HG03442 (cell line): ENCODE measurements around the gene AP4M1.

Experiments
- ATAC-seq: cut with Tn5 transposase; IDR thresholded peaks from one replicate; pipeline ENCODE4 v1.9.1; 2021; ENCODE audit warnings: mild to moderate bottlenecking, moderate library complexity; ENCODE audit not compliant: unreplicated experiment

AP4M1 gene, protein sequence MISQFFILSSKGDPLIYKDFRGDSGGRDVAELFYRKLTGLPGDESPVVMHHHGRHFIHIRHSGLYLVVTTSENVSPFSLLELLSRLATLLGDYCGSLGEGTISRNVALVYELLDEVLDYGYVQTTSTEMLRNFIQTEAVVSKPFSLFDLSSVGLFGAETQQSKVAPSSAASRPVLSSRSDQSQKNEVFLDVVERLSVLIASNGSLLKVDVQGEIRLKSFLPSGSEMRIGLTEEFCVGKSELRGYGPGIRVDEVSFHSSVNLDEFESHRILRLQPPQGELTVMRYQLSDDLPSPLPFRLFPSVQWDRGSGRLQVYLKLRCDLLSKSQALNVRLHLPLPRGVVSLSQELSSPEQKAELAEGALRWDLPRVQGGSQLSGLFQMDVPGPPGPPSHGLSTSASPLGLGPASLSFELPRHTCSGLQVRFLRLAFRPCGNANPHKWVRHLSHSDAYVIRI

DNA sequence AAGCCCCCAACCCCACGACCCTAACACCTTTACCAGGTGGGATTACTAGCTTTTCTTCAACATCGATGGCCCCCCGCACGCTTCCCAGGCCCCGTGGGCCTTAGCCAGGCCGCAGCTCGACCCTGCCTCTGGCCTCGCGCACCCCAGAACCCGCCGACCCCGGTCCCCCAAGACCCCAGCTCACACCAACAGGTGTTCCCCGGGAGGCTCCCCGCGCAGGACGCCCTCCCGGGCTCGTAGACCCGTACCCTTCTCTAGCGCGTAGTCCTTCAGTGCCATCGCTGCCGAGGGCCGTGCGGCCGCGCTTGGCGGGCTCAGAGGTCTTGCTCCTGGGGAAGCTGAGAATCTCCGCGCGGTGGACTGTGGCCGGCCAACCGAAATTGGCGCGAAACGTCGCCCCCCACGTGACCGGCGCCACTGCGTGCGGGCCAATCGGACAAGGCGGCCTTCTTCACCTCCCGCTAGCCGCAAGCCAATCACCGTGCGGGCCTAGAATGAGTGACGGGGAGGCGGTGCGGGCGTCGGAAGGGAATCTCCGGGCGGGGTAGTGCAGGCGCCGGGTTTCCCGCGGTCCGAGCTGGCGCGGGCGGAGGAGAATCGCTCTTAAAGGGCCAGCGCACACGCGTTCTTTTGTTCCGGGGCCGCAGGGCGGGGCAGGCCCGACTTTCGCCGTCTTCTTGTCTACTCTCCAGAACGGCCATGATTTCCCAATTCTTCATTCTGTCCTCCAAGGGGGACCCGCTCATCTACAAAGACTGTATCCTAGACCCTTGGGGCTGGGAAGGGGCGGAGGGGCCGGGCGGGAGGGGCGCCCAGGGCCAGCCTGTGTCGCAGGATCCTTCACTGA lies at the start of gene AP4M1, which contains the start of gene MCM7:
Gene AP4M1 (plus strand): TSS at position 628 of the 847 bp plus-strand sequence. CDS start 72 bp downstream, at position 700.
Gene MCM7 (minus strand): TSS at position 382 of the 847 bp plus-strand sequence. CDS start 103 bp downstream, at position 279.
- ATAC-seq, result peak; percentile 78

DNA sequence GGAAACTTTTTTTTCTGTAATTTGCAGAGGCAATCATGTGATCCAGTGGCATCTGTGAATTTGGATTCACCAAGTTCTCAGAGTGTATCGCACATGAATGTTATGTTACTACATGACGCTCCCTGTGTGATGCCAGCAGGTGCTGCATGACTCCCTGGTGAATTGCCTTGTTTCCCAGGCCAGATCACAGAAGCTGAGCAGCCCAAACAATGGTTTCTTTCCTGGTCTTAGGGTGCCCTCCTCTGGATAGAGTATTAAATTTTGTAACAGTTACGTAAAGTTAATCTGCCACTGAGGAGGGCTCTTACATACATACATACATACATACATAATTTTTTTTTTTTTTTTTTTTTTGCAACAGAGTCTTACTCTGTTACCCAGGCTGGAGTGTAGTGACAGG lies 48.2 kb upstream of the AP4M1 start:
- no peak for ATAC-seq

DNA sequence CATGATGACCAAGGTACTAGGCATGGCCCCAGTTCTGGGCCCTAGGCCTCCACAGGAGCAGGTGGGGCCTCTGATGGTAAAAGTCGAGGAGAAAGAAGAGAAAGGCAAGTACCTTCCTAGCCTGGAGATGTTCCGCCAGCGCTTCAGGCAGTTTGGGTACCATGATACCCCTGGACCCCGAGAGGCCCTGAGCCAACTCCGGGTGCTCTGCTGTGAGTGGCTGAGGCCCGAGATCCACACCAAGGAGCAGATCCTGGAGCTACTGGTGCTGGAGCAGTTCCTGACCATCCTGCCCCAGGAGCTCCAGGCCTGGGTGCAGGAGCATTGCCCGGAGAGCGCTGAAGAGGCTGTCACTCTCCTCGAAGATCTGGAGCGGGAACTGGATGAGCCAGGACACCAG lies 44.4 kb upstream of the AP4M1 start:
- ATAC-seq, result no peak

DNA sequence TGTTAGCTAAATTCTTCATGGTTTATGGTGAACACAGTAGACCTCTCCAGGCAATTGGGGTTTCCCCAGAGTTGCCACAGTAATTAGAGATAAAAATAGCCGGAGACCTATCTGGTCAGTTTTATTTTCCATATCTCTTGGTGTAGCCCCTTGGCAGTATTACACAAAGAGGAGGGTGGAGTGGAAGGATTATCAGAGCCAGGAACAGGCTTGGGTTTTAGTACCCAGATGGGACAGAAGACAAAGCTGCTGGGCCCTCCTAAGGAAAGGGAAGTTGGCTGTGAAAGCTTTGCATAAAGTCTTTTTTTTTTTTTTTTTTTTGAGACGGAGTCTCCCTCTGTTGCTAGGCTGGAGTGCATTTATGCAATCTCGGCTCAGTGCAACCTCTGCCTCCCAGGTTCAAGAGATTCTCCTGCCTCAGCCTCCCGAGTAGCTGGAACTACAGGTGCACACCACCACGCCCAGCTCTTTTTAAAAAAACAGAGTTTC lies 42.1 kb upstream of the AP4M1 start:
- no peak for ATAC-seq

DNA sequence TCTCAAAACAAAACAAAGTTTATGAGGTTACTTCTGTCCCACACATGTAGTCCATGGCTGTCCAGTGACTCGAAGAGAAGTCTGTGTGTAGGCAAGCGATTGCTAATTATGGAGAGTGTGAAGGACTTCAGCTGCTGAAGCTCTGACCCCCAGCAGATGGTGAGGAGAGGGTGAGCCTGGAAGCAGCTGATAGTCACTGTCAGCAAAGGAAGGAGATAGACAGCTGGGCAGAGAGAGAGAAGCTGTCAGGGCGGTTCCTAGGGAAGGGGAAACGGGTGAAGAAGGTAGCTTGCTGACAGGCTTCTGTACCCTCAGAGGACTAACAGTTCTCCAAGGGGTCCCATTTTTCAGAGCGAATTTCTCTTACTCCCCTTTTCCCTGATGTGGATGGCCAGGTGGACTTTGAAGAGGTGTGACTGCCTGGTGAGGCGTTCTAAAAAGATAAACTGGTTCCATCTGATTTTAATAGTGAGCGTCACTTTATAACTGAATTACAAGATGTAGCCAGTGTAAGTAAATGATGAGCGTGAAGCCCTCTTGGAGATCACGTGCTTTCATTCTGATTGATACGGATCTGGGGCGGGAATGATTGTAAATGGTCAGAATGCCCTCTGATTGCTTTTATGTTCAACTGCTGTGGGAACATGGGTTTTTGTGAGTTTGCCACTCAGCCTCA lies 39.8 kb upstream of the AP4M1 start:
- ATAC-seq, result no peak

DNA sequence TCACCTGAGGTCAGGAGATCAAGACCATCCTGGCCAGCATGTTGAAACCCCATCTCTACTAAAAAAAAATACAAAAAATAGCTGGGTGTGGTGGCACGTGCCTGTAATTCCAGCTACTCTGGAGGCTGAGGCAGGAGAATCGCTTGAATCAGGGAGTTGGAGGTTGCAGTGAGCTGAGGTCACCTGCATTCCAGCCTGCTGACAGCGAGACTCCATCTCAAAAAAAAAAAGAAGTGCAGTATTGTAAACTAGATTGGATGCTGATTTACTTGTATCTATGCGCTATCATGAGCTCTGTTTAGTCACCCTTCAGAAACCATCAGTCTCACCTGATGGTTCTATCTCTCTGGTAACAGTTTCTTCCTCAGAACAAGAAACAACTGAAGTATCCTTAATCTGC lies 38.1 kb upstream of the AP4M1 start:
- no peak for ATAC-seq

DNA sequence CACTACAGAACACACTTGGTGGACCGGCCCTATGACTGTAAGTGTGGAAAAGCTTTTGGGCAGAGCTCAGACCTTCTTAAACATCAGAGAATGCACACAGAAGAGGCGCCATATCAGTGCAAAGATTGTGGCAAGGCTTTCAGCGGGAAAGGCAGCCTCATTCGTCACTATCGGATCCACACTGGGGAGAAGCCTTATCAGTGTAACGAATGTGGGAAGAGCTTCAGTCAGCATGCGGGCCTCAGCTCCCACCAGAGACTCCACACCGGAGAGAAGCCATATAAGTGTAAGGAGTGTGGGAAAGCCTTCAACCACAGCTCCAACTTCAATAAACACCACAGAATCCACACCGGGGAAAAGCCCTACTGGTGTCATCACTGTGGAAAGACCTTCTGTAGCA lies 37.3 kb upstream of the AP4M1 start:
- ATAC-seq, result no peak

DNA sequence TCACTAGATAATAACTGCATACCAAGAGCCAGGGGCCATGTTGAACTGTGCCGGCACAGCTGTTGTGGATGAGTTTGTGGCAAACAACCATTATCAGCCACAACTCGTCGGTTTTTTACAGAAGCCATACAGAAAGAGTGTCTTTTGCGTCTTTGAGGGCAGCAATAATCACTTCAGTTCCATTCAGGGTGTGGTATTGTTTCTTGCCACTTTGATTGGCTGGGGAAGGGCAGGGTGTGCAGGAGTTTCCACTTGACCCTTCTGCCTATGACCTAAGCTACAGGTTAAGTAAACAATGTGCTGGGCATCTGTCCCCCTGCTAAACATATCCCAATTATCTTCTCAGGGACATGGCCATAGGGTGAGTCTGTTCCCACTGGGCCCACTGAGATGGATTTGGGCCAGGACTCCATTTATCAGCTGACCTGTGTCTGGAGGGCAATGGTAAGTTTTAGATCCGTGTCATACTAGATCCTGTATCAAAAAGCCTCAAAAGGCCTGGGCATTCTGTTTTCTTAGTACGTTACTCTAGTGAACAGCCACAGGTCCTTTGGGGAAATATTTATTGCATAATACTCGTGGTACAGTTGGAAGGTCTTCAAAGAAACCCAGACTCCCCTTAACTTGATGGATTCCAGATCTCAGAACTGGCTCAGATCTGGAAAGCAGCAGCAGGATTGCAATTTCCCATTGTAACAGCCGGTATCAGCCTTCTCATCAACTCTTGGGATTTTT lies 35.8 kb upstream of the AP4M1 start:
- no peak for ATAC-seq

DNA sequence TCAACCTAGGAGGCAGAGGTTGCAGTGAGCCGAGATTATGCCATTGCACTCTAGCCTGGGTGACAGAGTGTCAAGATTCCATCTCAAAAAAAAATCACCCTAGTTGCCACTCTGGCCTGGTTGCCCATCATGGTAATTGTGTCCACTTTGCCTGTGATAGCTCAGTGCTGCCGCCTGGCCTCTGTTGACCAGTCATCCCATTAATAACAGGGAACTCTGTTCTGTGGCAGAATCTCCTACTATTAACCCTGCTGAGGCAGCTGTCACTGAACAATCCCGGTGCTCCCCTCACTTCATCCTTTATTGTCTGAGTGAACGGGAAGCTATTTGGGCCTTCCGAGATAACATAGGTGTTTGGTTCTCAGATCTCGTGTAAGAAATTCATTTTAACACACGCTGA lies 34.5 kb upstream of the AP4M1 start:
- no peak for ATAC-seq

DNA sequence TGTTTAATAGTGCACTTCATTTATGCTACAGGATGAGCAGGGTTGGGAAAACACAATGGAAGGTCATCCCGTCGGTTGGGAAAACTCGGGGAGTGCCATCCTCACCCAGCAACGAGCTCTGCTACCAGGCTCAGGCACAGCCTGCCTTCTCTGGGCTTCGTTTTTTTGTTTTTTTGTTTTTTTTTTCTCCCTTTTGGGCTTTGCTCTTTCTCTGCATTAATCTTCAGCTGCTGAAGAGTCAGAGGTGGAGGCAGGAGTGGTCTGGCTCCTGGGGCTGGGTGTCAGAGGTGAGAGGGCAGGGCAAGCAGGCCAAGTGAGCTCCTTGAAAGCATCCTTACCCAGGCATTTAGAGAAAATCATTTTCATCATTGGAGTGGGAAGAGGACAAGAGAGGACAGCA lies 31.5 kb upstream of the AP4M1 start:
- no peak for ATAC-seq

DNA sequence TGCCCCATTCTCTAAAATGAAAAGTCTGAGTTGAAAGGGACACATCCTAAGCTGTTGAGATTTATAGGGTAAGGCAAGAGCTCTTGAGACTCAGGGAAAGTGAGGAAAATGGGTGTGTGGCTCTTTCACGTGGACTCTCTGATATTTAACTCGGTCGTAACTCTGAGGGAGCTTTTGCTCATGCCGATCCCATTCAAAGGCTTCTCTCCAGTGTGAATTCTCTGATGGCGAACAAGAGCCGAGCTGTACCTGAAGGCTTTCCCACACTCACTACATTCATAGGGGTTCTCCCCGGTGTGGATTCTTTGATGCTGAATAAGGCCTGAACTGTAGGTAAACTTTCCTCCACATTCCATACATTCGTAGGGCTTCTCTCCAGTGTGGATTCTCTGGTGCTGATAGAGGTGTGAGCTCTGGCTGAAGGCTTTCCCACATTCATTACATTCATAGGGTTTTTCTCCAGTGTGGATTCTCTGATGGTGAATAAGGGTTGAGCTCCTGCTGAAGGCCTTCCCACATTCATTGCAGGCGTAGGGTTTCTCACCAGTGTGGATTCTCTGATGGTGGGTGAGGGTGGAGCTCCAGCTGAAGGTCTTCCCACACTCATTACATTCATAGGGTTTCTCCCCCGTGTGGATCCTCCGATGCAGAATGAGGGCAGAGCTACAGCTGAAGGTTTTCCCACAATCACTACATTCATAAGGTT lies 30.3 kb upstream of the AP4M1 start:
- no peak for ATAC-seq

DNA sequence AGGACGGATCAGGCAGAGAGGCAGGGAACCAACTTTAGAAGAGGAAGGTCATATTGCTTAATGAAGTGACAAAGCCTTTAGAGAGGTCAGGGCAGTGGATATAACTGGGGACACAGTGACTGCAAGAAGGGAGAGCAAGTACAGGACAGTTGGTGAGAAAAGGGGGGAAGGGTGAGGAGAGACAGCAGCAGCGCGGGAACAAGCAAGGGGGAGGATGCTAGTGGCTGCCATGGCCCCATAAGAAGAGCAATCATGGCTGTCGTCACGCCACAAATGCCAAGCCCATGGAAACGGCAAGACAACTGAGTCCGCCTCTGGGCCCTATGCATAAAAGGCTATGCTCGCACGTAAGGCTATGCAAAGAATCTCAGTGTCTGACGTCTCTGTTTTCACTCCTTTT lies 29.0 kb upstream of the AP4M1 start:
- ATAC-seq, result no peak

DNA sequence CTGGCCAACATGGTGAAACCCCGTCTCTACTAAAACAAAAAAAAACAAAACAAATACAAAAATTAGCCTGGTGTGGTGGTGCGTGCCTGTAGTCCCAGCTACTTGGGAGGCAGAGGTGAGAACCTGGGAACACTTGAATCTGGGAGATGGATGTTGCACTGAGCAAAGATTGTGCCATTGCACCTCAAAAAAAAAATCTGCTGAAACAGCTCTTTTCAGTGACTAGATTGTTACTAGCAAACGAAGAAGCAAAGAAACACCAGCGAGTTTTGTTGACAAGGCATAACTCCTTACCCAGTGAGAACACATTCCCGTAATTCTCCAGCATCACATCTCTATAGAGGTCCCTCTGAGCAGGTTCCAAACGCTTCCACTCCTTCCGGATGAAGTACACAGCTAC lies 26.6 kb upstream of the AP4M1 start:
- ATAC-seq, result no peak

DNA sequence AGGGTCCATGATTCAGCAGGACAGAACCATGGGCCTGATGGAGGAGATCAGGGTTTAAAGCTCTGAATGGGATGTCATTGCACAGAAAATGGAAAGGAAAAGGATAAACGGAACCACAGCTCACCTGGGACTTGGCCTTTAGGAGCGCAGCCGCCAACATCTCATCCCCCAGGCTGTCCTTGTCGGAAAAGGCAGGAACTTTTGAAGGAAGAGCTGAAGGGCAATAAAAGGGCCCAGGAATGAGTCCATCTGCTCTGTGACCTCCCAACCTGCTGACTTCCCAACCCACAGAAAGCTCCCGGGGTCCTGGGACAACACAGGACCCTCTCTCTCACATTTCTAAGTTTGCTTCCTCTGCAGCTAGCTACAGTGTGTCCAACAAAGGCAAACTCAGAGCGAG lies 26.0 kb upstream of the AP4M1 start:
- no peak for ATAC-seq

DNA sequence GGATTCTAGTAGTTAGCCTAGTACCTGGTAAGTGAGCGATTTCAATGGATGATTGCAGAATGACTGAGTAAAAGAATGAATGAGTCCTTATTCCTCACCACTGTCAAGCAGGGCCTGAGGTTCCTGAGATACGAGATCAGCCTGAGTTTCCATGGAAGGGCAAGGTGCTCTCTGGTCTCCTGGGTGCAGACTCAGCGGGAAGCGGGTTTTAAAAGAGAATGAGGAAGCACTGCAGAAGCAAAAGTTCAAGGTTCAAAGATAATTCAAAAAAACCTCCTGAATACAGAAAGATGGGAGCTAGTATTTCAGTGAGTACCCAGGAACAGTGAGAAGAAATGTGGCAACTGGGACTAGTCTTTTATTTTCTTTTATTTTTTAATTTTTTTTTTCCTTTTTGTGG lies 24.2 kb upstream of the AP4M1 start:
- ATAC-seq, result no peak

DNA sequence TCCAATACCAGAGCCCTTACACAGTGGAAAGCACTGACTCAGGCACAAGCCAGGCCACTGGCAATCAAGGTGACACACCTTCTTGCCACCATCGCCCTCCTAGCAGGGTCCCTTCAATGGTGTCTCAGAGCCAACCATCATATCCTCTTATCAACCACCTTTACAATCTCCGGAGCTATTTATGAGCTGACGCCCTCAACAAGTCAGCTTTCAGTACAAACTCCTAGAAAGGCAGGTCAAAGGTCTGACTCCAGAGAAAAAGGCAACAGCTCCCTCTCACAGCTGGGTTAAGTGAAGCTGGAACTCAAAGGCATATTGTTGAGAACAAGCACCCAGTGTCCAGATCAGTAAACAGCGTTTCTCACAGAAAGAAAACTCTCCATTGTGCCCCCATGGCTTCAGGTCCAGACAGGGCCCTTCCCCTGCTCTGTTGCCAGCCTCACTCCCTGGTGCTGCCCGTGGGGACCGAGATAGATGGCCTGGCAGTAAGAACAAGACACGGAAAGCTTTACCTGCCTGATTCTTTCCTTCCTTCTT lies 22.4 kb upstream of the AP4M1 start:
- no peak for ATAC-seq

DNA sequence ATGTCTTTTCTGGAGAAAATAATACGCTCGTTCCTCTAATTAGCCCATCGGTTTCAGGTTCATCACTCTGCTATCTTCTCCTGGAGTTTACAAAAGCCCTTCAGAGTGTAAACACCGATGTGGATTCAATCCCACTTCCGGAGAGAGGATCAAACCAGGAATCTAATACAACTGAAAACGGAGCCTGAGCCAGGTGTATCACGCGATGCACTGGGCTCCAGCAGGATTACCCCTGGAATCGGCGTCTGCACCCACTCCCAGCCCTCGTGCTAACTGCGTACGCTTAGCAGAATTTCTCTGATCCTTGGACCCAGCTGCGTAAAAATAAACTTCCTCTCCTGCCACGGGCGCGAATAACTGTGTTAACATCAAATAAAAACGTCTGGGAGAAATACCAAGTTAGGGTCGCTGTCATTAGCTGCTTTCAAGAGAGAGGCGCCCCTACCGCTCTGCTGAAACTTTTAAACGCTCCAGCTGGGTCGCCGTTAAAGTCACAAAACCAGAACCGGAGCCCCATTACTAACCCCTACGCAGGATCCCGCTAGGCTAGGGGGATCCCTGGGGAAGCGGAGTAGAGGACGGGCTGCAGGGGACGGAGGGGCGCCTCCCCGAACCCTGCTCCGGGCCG lies 20.4 kb upstream of the AP4M1 start:
- no peak for ATAC-seq

DNA sequence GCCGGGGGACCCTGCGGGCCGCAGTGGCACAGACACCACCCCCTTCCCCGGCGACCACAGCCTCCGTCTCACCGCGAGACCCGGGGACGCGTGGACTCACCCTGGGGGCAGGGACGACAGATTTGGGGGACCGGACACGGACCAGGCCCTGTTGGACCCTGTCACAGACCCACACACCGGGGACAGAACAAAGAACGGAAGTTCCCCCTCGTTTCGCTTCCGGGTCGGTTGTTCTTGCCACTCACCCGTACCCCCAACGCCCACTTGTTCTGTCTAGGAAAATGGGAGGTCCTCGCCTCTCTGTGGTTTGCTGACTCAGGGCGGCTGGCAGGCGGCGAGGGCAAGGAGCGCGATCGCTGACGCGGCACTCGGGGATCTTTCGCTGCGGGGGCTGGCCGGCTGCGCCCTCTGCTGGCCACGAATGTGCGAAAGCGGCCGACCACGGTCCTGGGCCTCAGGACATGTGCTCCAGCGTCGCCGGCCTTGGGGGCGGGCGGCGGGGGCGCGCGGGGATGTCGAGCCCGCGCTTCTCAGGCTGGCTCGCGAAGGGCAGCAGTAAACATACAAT lies 19.8 kb upstream of the AP4M1 start, which contains the start of gene ZNF3:
Gene ZNF3 (minus strand): TSS at position 189 of the 568 bp plus-strand sequence. CDS start 4,366 bp downstream, outside the sequence.
- peak; percentile 76 for ATAC-seq

DNA sequence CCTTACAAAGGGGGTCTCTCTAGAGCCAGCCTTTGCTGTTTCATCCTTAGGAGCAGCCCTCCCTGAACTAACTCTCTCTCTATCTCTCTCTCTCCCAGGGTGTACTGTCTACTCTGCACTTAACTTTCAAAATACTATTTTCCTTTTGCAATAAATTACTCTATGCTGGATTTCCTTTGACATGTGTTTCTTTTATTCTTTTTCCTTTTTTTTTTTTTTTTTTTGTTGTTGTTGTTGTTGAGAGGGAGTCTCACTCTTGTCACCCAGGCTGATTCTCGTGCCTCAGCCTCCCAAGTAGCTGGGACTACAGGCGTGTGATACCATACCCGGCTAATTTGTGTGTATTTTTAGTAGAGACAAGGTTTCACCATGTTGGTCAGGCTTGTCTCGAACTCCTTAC lies 18.5 kb upstream of the AP4M1 start:
- ATAC-seq, result no peak
